DOHH2 (cell line): ENCODE data around the gene STON2.

Source experiments
- EZH2phosphoT487 ChIP-seq: fragments of 200-600 bp; sonication (generic); IDR thresholded peaks from 2 replicates; pipeline ENCODE4 v1.6.1; 2017; ENCODE audit warnings: borderline replicate concordance, mild to moderate bottlenecking, antibody characterized with exemption, low read length, moderate library complexity, mixed read lengths
- TF ChIP-seq, protein P1 (sequence below): fragments of 200-600 bp; sonication (generic); IDR thresholded peaks from one replicate; pipeline ENCODE4 v1.5.1; 2014; ENCODE audit warnings: antibody characterized with exemption, mild to moderate bottlenecking, low read depth, low read length; ENCODE audit not compliant: poor library complexity, severe bottlenecking

DNA sequence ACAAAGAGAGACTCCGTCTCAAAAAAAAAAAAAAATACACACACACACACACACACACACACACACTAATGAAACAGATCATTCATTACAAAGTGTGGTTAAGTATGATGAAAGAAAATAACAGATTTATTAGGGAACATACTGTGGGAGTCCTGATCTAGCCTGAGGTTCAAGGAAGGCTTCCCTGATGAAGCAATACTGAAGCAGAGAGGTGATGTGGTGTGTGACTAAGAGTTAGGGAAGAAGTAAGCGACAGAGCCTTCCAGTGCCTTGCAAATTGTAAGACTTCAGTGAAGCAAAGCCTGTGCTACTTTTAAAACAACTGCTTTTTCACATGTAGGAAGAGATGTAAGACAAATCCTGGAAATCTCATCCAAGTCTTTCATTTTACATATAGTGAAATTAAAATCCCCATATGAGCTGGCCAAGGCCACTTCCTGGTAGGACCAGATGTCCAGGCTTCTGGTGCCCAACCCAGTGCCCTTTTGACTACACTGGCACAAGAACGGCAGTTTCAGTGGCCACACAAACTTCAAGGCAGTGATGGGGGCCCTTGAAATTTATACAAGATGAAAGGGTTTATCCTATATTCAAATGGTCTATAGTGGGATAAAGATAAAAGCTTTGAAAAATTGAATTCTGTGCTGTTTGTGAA is 86.2 kb downstream of the STON2 start:
- TF ChIP-seq, protein P1, sequence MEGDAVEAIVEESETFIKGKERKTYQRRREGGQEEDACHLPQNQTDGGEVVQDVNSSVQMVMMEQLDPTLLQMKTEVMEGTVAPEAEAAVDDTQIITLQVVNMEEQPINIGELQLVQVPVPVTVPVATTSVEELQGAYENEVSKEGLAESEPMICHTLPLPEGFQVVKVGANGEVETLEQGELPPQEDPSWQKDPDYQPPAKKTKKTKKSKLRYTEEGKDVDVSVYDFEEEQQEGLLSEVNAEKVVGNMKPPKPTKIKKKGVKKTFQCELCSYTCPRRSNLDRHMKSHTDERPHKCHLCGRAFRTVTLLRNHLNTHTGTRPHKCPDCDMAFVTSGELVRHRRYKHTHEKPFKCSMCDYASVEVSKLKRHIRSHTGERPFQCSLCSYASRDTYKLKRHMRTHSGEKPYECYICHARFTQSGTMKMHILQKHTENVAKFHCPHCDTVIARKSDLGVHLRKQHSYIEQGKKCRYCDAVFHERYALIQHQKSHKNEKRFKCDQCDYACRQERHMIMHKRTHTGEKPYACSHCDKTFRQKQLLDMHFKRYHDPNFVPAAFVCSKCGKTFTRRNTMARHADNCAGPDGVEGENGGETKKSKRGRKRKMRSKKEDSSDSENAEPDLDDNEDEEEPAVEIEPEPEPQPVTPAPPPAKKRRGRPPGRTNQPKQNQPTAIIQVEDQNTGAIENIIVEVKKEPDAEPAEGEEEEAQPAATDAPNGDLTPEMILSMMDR = no peak
- TF ChIP-seq EZH2phosphoT487 = no peak
